GM19438 (cell line): ENCODE data around the gene CNTNAP1.
"Not testable (repeated sequence)": the region's sequence is repeated elsewhere in the genome, so short reads cannot be mapped to it uniquely, and the experiment has no call there.

Experiments used
- ATAC-seq: cut with Tn5 transposase; IDR thresholded peaks from one replicate; pipeline ENCODE4 v1.9.1; 2021; ENCODE audit warnings: low read depth; ENCODE audit not compliant: unreplicated experiment

The CNTNAP1 gene

DNA sequence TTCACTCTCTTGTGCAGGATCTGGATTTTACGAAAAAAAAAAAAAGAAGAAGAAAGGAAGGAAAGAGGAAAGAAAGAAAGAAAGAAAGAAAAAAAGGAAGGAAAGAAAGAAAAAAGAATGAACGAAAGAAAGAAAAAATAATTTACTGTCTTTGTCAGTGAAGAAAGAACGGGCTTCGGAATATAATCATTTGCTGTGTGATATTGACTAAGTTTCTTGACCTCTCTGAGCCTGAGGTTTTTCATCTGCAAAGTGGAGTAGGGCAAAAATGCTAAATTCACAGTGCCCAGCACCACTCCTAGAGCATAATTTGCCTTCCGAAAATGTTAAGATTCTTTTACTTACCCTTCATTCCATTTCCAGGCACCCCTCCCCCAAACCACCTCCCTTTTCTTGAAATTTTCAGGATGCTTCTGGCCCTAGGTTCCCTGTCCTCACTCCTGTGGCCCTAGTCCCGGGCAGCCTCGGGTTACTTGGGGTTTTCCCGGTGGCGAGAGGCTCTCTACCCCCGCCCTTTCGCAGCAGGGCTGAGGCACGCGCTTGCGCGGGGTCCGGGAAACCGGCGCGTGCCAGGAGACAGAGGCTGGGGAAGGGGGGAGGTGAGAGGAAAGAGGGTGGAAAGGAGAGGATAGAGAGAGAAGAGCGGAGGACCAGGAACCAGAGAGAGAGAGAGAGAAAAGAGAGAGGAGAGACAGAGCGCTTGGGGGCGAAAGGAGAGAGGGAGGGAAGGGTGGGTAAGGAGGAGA lies at the start of gene CNTNAP1:
Gene CNTNAP1 (plus strand): TSS at position 556 of the 746 bp plus-strand sequence. CDS start 299 bp downstream, outside the sequence.
- no peak for ATAC-seq

DNA sequence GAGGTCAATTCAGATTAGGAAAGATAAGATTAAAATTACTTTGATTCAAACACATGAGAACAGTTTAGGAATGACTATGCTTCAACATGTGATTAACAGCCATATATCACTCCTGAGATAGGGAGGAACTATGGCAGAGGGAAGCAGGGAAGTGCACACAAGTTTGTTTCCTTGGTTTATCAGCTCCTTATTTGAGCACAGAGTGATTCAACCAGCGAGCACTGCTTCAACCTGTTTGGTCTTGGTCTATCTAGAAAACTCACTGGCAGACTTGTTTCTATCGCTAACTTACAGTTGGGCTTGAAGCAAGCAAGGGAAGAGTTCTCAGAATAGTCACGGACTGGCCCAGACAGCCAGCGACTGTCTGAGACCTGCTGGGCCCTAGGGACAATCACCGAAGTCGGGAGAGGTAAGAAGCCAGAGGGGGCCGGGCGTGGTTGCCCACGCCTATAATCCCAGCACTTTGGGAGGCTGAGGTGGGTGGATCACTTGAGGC lies 49.3 kb upstream of the CNTNAP1 start:
- no peak for ATAC-seq

DNA sequence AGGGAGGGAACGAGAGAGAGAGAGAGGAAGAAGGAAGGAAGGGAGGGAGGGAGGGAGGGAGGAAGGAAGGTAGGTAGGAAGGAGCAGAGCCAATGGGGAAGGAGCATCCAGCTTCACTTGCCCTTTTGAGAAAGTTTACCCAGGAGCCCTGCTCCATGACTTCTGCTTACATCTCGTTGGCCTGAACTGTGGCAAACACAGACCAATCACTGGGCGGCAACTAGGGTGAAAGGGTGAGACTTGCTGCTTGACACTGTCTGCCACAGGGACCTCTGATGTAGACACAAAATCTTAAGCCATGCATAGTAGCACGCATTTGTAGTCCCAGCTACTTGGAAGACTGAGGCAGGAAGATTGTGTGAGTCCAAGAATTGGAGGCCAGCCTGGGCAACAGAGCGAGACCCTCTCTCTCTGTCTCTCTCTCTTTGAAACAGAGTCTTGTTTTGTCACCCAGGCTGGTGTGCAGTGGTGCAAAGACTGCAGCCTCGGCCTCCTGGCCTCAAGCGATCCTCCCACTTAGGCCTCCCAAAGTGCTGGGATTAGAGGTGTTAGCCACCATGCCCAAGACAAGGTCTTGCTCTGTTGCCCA lies 42.7 kb upstream of the CNTNAP1 start:
- no peak for ATAC-seq

DNA sequence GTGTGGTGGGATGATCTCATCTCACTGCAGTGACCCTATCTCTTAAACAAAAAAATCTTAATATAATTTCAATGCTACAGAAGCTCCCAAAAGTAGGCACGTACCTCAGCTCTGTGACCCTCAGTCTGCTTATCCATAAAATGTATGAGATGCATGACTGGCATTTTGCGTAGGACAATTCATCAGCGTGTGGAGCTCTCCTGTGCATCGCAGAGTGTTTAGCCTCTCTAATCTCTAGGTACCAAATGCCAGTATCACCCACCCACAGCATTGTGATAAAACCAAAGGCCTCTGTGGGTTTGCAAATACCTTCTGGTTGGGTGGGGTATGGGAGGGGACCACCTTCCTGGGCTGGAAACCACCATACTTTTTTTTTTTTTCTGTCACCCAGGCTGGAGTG lies 42.2 kb upstream of the CNTNAP1 start:
- no peak for ATAC-seq

DNA sequence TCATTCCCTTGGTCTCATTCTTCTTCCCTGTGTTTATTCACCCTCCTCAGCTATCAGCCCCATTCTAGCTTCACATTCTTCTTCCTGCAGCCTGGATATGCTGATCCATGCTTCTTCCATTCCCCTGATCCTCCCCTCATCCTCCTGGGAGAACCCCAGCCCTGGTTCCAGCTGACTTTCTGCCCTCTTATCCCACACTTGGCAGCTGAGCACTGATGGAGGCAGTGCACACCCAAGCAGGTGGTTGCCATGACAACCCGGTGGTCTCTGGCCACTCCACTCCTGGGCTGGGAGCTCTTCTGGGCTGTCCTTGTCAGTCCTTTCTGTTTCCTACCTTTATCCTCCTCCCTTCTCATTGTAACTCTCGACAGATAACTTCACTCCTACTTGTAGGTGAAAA lies 40.0 kb upstream of the CNTNAP1 start:
- no peak for ATAC-seq

DNA sequence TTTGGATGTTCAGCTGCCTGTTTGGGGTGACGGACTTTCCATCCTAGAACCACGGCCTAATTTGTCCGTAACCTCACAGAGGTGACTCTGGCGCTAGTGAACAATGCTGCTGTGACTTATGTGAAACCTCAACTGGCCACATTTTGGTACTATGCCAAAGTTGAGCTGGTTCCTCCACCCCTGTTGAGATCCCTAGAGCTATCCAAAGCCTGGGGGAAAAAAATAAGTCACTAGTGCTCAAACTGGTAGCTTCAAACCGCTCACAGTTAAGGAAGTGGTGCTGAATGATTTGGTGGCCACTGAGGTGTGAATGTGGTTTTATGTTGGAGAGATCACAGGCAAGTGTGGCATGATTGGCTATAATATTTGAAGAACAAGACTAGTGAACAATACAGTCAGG lies 34.6 kb upstream of the CNTNAP1 start:
- ATAC-seq = no peak

DNA sequence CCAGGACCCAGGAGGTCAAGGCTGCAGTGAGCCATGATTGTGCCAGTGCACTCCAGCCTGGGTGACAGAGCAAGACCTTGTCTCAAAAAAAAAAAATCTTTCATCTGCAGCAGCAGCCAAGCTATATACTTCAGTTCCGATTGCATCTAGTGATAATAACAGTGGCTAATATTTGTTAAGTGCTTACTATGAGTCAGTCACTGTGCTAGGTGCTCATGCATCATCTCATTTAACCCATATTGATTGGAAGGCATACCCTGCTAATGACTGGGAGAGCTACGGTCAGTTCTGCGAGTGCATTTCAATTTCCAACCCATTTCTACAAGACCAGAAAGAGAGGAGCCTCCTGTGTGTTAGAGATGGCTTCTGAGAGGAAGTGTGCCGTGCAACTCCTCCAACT lies 30.9 kb upstream of the CNTNAP1 start:
- ATAC-seq = no peak

DNA sequence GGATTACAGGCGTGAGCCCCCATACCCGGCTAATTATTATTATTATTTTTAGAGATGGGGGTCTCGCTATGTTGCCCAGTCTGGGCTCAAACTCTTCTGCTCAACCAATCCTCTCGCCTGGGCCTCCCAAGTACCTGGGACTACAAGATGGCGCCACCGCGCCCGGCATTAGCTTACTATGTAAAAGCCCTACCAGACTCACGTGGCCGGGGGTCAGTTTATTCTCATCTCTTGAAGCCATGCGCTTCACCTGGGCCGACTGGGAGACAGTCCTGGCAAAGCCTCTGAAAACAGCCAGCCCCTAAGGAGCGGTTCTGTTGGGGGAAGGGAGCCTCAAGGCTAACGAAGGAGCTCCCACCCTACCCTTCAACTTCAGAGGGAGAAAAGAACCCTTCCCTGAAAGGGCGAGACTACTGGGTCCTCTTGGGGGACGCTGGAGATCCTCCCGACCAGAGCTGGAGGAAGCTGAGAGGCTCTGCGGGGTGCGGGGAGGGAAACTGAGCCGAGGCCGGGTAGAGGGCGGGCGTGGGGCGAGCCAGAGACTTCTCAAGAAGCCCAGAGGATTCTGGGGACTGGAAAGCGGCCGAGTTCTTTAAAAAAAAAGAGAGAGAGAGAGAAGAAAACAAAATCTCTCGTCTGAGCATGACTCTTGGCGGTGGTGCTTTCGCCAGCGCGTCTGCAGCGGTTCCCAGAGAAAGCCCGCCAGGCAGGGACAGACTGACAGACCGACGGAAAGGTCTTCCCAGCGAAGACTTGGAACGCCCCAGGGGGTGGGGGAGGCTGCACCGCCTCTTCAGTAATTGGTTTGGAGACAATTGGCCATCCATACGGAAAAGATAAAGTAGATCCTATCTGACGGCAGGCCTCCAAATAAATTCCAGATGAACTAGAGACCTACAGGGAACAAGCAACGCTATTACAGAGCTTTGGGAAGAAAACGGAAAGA lies 28.9 kb upstream of the CNTNAP1 start:
- no peak for ATAC-seq

DNA sequence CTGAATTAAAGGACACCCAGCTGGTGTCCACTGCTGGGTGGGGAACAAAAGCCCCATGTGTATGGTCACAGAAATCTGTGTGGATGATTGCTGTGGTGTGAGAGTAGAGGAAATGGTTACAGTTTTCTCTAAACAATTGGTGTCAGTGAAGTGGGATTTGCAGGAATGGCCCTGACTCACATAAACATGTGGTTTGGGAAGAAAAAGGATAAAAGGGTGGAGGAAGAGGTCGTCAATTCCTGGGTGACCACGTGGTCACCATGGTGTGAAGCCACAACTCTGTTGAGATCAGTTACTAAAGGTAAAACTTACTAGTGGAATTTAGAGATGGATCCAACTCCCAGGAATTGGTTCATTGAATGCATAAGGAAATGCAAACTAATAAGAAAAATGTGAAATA lies 26.8 kb upstream of the CNTNAP1 start:
- ATAC-seq = no peak

DNA sequence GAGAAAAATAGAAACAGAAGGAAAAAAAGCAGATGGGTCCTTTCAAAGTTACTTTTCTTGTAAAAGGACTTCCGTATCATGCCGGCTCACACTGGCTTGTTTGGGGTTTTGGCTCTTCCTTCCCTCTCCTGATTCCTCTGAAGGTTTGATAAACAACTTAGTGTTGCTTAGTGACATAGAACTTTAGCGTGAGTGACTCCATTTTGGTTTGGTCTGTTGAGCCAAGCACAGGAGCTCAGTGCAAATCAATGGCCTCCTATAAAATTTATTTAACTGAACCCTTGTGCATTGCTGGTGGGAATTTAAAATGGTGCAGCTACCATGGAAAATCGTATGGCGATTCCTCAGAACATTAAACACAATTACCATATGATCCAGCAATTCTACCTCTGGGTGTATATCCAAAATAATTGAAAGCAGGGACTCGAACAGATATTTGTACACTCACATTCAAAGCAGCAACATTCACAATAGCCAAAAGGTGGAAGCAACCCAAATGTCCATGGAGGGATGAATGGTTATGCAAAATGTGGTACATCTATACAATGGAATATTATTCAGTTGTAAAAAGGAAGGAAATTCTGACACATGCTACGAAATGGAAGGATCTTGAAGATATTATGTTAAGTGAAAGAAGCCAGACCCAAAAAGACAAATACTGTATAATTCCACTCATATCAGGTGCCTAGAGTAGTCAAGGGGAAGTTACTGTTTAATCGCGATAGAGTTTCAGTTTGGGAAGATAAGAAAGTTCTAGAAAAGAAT lies 24.3 kb upstream of the CNTNAP1 start:
- no peak for ATAC-seq

DNA sequence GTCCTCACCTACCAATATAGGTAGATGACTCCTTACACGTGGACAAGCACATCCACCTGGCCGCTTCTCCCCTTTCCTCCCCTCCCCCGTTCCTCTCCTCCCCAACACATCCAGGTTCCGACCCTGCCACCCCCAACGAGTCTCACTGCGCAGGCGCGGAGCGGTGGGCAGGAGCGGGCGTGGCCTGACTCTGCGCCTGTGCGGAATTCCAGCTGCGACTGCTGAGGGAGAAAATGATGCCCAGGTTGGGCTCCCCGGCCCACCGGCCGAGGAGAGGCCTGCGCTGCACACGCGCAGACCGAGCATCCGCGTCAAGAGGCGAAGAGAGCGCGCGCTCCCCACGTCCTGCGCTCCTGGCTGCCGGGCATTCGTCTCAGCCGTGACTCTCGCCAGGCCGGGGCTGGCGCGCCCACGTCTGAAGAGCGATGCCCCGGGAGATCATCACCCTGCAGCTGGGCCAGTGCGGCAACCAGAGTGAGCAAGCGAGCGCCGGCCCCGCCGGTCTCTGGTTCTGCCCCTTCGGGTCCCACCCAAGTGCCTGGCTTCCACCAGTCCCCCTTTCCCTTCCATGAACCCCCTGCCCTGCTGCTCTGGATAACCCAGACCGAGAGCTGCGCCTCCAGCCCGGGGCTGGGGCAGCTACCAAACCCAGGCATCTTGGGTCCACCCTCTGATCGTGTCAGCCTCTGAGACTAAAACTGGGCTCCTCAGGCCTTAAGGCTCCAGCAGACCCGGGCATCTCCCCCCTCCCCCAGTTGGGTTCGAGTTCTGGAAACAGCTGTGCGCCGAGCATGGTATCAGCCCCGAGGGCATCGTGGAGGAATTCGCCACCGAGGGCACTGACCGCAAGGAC lies 23.0 kb upstream of the CNTNAP1 start, which contains the start of gene TUBG2:
Gene TUBG2 (plus strand): TSS at position 206 of the 853 bp plus-strand sequence. CDS start 220 bp downstream, at position 426.
- ATAC-seq = no peak

DNA sequence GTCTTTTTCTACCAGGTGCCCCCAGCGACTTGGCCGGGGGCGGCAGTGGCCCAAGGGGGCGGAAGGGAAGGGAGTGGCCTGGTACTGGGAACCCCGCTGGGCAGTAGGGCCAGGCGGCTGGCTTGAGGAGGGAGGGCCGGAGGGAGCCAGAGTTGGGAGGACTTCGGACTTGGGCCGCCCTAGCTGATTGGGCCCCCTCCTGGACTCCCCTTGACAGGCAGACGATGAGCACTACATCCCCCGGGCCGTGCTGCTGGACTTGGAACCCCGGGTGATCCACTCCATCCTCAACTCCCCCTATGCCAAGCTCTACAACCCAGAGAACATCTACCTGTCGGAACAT lies 22.4 kb upstream of the CNTNAP1 start:
- ATAC-seq = not testable (repeated sequence)

DNA sequence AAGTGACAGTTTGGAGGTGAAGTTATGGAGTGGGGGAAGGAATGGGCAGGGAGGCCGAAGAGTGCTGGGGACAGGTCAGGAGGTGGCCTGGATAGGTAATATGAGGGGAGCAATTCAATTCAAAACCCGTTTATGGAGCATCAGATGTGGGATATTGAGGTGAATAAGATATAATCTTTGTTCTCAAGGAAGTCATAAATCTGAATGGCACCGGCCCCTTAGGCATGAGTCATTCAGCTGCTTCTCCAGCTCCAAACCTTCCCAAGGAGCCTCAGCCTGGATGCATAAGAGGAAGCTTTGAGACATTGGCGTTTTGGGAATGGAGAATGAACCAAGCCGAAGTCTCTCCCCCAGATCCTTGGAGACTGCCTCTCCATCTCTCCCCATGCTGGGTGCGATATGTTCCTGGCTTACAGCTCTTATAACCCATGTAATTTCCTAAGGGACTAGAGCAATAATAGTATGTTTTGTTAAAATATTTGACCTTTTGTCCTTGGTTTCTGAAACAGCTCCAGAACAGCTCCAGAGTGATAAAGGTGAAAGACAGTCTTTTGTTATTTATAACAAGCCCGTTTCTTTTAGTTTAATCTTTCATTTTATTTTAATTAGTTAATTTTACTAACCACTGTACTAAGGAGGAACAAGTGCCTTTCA lies 21.5 kb upstream of the CNTNAP1 start:
- no peak for ATAC-seq

DNA sequence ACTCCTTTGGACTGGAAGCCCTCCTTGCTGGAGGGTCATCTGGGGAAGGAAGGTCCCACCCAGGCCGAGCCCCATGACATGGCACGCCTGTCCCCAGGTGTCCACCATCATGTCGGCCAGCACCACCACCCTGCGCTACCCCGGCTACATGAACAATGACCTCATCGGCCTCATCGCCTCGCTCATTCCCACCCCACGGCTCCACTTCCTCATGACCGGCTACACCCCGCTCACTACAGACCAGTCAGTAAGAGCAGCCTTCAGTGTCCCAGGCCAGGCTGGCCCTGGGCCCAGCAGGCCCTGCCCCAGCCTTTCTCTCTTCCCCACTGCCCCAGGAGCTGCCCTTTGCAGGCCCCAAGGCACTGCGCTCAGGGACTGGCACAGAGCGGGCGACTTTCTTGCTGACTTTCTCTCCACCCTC lies 16.7 kb upstream of the CNTNAP1 start:
- ATAC-seq = no peak

DNA sequence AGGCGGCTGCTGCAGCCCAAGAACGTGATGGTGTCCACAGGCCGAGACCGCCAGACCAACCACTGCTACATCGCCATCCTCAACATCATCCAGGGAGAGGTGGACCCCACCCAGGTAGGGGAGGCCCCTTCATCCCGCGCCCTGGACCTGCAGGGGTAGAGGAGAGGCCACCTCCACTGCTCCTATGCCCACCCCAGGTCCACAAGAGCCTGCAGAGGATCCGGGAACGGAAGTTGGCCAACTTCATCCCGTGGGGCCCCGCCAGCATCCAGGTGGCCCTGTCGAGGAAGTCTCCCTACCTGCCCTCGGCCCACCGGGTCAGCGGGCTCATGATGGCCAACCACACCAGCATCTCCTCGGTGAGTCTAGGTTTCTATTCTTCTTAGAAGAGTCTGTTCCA lies 16.2 kb upstream of the CNTNAP1 start:
- ATAC-seq = not testable (repeated sequence)

DNA sequence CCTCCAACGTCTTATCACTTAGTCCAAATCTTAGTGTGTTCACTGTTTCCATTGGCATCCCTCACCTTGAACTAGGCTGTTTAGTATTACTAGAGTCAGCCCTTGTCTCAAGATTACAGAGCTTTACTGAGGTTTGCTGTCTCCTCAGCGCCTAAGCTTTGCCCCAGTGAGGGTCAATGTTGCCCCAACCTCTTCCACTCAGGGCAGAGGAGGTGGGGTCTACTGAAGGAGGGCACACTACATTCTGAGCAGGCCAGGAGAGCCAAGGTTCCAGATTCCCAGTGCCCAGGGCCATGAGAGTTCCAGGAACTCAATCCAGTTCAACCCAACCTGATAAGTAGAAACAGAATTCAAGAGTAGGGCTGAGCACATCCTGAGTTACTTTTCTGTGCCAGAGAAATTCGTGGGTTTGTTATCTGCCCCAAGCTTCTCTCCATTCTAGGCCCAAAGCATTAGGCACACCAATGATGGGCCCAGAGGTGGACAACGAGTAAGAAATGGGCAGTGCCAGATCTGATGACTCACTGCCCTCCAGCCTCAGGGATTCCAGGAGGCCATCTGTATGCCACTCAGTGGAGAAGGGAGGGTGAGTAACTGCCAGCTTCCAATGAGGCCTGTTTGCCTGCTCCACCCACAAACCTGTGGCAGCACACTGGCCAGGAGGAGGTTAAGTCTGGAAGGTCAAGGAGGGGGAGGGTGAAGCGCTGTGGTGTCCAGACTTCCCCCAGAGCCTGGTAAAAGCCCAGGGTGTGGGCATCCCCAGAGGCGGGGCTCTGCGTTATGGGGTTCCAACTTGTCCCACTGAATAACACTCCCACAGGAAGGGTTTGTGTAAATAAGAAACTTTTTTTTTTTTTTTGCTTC lies 15.0 kb upstream of the CNTNAP1 start:
- no peak for ATAC-seq

DNA sequence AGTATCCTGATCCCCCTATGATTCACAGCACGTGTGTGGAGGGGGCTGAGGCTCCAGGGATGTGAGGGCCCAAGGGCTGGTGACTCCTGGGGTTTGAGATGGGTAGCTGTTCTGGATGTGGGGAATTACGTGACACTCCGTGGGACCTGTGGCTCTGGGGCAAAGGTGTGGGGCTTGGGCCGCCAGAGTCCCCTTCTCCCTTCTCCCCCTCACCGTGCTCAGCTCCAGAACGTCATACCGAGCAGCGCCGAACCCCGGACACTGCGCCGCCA lies 12.7 kb upstream of the CNTNAP1 start:
- no peak for ATAC-seq
